ENCODE data around the gene BPTF.
"Not testable (repeated sequence)": the region's sequence is repeated elsewhere in the genome, so short reads cannot be mapped to it uniquely, and the experiment has no call there.

GRCh38 chr17:67996301-67997171 is 171.2 kb downstream of the BPTF start, which contains the start of gene C17orf58:
- not testable (repeated sequence) for TF ChIP-seq CTCF (IDR thresholded peaks at IDR 0.05; ENCODE audit: borderline replicate concordance, extremely low read depth, low read length, poor library complexity, severe bottlenecking); EZH2 (IDR thresholded peaks at IDR 0.05; ENCODE audit: borderline replicate concordance, low read depth, low read length, severe bottlenecking)
